ENCODE data around the gene MBD3L1. TPM values are rescaled to one million over a fixed set of nuclear protein-coding genes. Genes with fewer than 3 reads are reported as not detected.

Gene MBD3L1
- total RNA-seq, 1 donor from 2014 or later: not detected

- Mint-ChIP-seq H3K4me1 (ENCODE audit: low read depth) (no peaks in the 10 kb centered on the region), H3K36me3 (ENCODE audit: low read depth) (no peaks in the 10 kb centered on the region), H3K9me3 (no peaks in the 10 kb centered on the region), H3K4me3 (ENCODE audit: low read depth) (no peak overlapping the region), H3K27me3 (ENCODE audit: low read depth) (no peaks in the 10 kb centered on the region), H3K27ac (no peak overlapping the region)
- intact Hi-C loops (cut with micrococcal nuclease): no loop called here
- DNase-seq (ENCODE audit: low spot score): no peak
Measured at GRCh38 chr19:8890260-8890659, 58.1 kb downstream of the MBD3L1 start.

Other genes starting within 250 kb of the MBD3L1 start
- gene ADAMTS10, start 221.7 kb upstream of the MBD3L1 start, total RNA-seq: 0.71 and 0.80 TPM in 2 replicates
- gene NFILZ, start 201.7 kb upstream of the MBD3L1 start, total RNA-seq: not detected in 2 replicates
- not detected in 2 replicates for gene ACTL9, start 133.6 kb upstream of the MBD3L1 start, total RNA-seq
- gene OR2Z1, start 110.7 kb upstream of the MBD3L1 start, total RNA-seq: not detected in 2 replicates
- 23.1 and 26.0 TPM in 2 replicates for gene ZNF558, start 73 bp upstream of the MBD3L1 start, total RNA-seq
- gene MUC16, start 178.0 kb downstream of the MBD3L1 start, total RNA-seq: not detected in 2 replicates